ENCODE measurements around the gene IQGAP2.

IQGAP2 gene

DNA sequence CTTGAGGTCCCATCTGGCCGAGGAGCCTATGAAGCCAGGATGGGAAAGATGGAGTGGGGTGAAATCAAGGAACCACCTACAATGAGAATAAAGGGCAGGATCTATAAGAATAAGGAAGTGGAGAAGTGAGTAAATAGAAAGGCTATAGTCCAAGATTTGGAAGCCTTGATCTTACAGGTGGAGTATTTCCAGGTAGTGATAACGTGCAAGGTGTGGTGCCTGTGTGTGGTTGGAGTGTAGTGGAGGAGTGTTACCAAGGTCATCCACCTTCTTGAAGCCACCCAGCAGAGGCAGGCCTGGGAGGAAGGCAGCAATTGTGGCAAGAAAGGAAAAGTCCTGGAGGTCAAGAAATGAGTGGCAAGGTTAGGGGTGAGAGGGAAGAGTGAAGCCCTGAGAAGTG lies 72.9 kb downstream of the IQGAP2 start:
- H3K4me3 ChIP-seq (ENCODE audit: low read length in 2 of 2) = no peak overlapping the region
- H2AK5ac ChIP-seq (ENCODE audit: low read depth, low read length) = no peak overlapping the region
- H3K27ac ChIP-seq (replicated peaks; ENCODE audit: low read length) = no peak overlapping the region
- peaks cover 6 to 11% of the 10 kb centered on the region in 2 donors for H3K4me1 ChIP-seq (ENCODE audit: control insufficient read depth in 2 of 2, insufficient read depth in 1 of 2, low read depth in 1 of 2, low read length in 2 of 2)
- no peaks in the 10 kb centered on the region for H3K27me3 ChIP-seq (ENCODE audit: control insufficient read depth in 3 of 3, insufficient read depth in 3 of 3, low read depth in 1 of 3, low read length in 3 of 3)
- H3K23ac ChIP-seq (ENCODE audit: low read depth, low read length, poor library complexity) = no peak overlapping the region
- H2BK12ac ChIP-seq (ENCODE audit: low read length) = no peak overlapping the region
- H3K9ac ChIP-seq (ENCODE audit: low read depth, low read length, poor library complexity) = no peak overlapping the region
- no peaks in the 10 kb centered on the region for H3K9me3 ChIP-seq (replicated peaks in 1 of 2; ENCODE audit: control insufficient read depth in 2 of 2, insufficient read depth in 1 of 2, low read depth in 1 of 2, low read length in 2 of 2)
- no peak overlapping the region for H2AFZ ChIP-seq (ENCODE audit: low read length)
- no peak for DNase-seq (ENCODE audit: low spot score)
- H3K4me2 ChIP-seq (ENCODE audit: insufficient read depth, low read length, poor library complexity, severe bottlenecking) = no peak overlapping the region
- no peaks in the 10 kb centered on the region for H3K79me1 ChIP-seq (ENCODE audit: low read depth, low read length)
- H3K18ac ChIP-seq (ENCODE audit: low read length) = no peak overlapping the region
- H2BK15ac ChIP-seq (ENCODE audit: low read length) = no peak overlapping the region
- H4K91ac ChIP-seq (ENCODE audit: low read depth, low read length, poor library complexity) = no peak overlapping the region
- no CpG with 5 or more reads among the region's 2 CpGs for WGBS, 2 donors (ENCODE audit: extremely low coverage in 2 of 2, insufficient read length in 2 of 2, insufficient replicate concordance in 1 of 2)
- no peaks in the 10 kb centered on the region for H3K36me3 ChIP-seq (replicated peaks in 1 of 2; ENCODE audit: control insufficient read depth in 2 of 2, insufficient read depth in 2 of 2, low read length in 2 of 2)
- H2BK5ac ChIP-seq (ENCODE audit: low read length) = no peak overlapping the region
- no peak overlapping the region for H3K14ac ChIP-seq (ENCODE audit: low read length)
- no peak overlapping the region for H4K8ac ChIP-seq (ENCODE audit: low read depth, low read length)
- no peak overlapping the region for H3K4ac ChIP-seq (ENCODE audit: low read length)
- no peak overlapping the region for H2BK120ac ChIP-seq (ENCODE audit: low read depth, low read length)

DNA sequence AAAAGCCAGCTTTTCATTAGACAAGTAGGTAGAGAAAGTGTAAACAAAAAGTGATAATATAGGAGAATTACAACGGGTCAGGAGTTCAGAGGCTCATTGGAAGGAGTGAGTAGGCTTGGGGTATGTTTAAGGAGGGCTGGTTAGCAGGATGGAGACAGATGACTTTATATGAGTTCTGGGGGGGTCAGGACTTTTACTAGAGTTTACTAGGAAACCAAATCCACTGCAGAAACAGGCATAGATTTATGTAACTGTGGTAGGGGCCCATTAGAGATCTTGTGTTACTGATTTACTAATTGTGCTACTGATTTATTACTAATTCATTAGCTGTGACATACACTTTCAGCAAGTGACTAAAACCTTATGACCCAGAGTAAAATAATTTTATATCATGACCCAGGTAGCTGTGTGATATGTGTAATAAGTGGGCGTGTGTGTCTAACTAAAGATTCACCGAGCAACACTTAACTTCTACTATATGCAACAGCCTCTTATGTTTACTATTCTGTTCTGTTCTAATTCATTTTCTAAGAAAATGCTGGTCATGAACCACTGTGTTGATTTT lies 73.5 kb downstream of the IQGAP2 start:
- Histone ChIP-seq H2BK120ac (ENCODE audit: low read depth, low read length) (no peak overlapping the region), H3K4me2 (ENCODE audit: insufficient read depth, low read length, poor library complexity, severe bottlenecking) (no peak overlapping the region), H3K36me3 (replicated peaks in 1 of 2; ENCODE audit: control insufficient read depth in 2 of 2, insufficient read depth in 2 of 2, low read length in 2 of 2) (no peaks in the 10 kb centered on the region), H3K27me3 (ENCODE audit: control insufficient read depth in 3 of 3, insufficient read depth in 3 of 3, low read depth in 1 of 3, low read length in 3 of 3) (no peaks in the 10 kb centered on the region), H3K23ac (ENCODE audit: low read depth, low read length, poor library complexity) (no peak overlapping the region), H3K27ac (replicated peaks; ENCODE audit: low read length) (no peak overlapping the region), H3K18ac (ENCODE audit: low read length) (no peak overlapping the region), H2BK12ac (ENCODE audit: low read length) (no peak overlapping the region), H2AK5ac (ENCODE audit: low read depth, low read length) (no peak overlapping the region), H3K9me3 (replicated peaks in 1 of 2; ENCODE audit: control insufficient read depth in 2 of 2, insufficient read depth in 1 of 2, low read depth in 1 of 2, low read length in 2 of 2) (no peaks in the 10 kb centered on the region), H4K91ac (ENCODE audit: low read depth, low read length, poor library complexity) (no peak overlapping the region), H4K8ac (ENCODE audit: low read depth, low read length) (no peak overlapping the region), H3K4ac (ENCODE audit: low read length) (no peak overlapping the region), H3K4me1 (ENCODE audit: control insufficient read depth in 2 of 2, insufficient read depth in 1 of 2, low read depth in 1 of 2, low read length in 2 of 2) (peaks cover 6 to 11% of the 10 kb centered on the region in 2 donors), H3K4me3 (ENCODE audit: low read length in 2 of 2) (no peak overlapping the region), H2AFZ (ENCODE audit: low read length) (no peak overlapping the region), H2BK5ac (ENCODE audit: low read length) (no peak overlapping the region), H3K14ac (ENCODE audit: low read length) (no peak overlapping the region), H3K79me1 (ENCODE audit: low read depth, low read length) (no peaks in the 10 kb centered on the region), H3K9ac (ENCODE audit: low read depth, low read length, poor library complexity) (no peak overlapping the region), H2BK15ac (ENCODE audit: low read length) (no peak overlapping the region)
- DNase-seq (ENCODE audit: low spot score) = no peak
- no CpG with 5 or more reads among the region's 3 CpGs for WGBS, 2 donors (ENCODE audit: extremely low coverage in 2 of 2, insufficient read length in 2 of 2, insufficient replicate concordance in 1 of 2)

GRCh38 chr5:76477061-76477460 lies 74.0 kb downstream of the IQGAP2 start:
- no peak overlapping the region for H3K18ac ChIP-seq (ENCODE audit: low read length)
- H4K8ac ChIP-seq (ENCODE audit: low read depth, low read length) = no peak overlapping the region
- no peak overlapping the region for H2BK120ac ChIP-seq (ENCODE audit: low read depth, low read length)
- DNase-seq (ENCODE audit: low spot score) = no peak
- no peaks in the 10 kb centered on the region for H3K36me3 ChIP-seq (replicated peaks in 1 of 2; ENCODE audit: control insufficient read depth in 2 of 2, insufficient read depth in 2 of 2, low read length in 2 of 2)
- H3K9ac ChIP-seq (ENCODE audit: low read depth, low read length, poor library complexity) = no peak overlapping the region
- no peak overlapping the region for H3K4me2 ChIP-seq (ENCODE audit: insufficient read depth, low read length, poor library complexity, severe bottlenecking)
- peaks cover 6 to 11% of the 10 kb centered on the region in 2 donors for H3K4me1 ChIP-seq (ENCODE audit: control insufficient read depth in 2 of 2, insufficient read depth in 1 of 2, low read depth in 1 of 2, low read length in 2 of 2)
- H4K91ac ChIP-seq (ENCODE audit: low read depth, low read length, poor library complexity) = no peak overlapping the region
- H3K23ac ChIP-seq (ENCODE audit: low read depth, low read length, poor library complexity) = no peak overlapping the region
- no peaks in the 10 kb centered on the region for H3K79me1 ChIP-seq (ENCODE audit: low read depth, low read length)
- no peak overlapping the region for H2AK5ac ChIP-seq (ENCODE audit: low read depth, low read length)
- no peak overlapping the region for H3K14ac ChIP-seq (ENCODE audit: low read length)
- H3K27me3 ChIP-seq (ENCODE audit: control insufficient read depth in 3 of 3, insufficient read depth in 3 of 3, low read depth in 1 of 3, low read length in 3 of 3) = no peaks in the 10 kb centered on the region
- H2AFZ ChIP-seq (ENCODE audit: low read length) = no peak overlapping the region
- no peak overlapping the region for H2BK12ac ChIP-seq (ENCODE audit: low read length)
- no CpG with 5 or more reads among the region's 2 CpGs for WGBS, 2 donors (ENCODE audit: extremely low coverage in 2 of 2, insufficient read length in 2 of 2, insufficient replicate concordance in 1 of 2)
- H3K9me3 ChIP-seq (replicated peaks in 1 of 2; ENCODE audit: control insufficient read depth in 2 of 2, insufficient read depth in 1 of 2, low read depth in 1 of 2, low read length in 2 of 2) = no peaks in the 10 kb centered on the region
- no peak overlapping the region for H2BK15ac ChIP-seq (ENCODE audit: low read length)
- H3K4ac ChIP-seq (ENCODE audit: low read length) = no peak overlapping the region
- no peak overlapping the region for H2BK5ac ChIP-seq (ENCODE audit: low read length)
- H3K27ac ChIP-seq (replicated peaks; ENCODE audit: low read length) = no peak overlapping the region
- H3K4me3 ChIP-seq (ENCODE audit: low read length in 2 of 2) = no peak overlapping the region

DNA sequence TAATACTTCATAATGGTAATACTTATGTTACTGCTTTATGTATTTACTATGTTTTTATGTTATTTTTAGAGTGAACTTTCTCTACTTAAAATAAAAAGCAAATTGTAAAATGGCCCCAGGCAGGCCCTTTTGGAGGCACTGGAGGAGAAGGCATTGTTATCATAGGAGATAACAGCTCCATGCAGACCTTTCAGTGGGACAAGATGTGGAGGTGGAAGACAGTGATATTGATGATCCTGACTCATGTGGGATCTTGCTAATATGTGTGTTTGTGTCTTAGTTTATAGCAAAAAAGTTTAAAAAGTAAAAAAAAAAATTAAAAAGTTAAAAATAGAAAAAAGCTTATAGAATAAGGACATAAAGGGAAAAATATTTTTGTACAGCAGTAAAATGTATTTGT lies 74.5 kb downstream of the IQGAP2 start:
- H2BK12ac ChIP-seq (ENCODE audit: low read length) = no peak overlapping the region
- no peak overlapping the region for H3K4me3 ChIP-seq (ENCODE audit: low read length in 2 of 2)
- no peak overlapping the region for H3K18ac ChIP-seq (ENCODE audit: low read length)
- H3K4me1 ChIP-seq (ENCODE audit: control insufficient read depth in 2 of 2, insufficient read depth in 1 of 2, low read depth in 1 of 2, low read length in 2 of 2) = peaks cover 6 to 11% of the 10 kb centered on the region in 2 donors
- DNase-seq (ENCODE audit: low spot score) = no peak
- no peaks in the 10 kb centered on the region for H3K9me3 ChIP-seq (replicated peaks in 1 of 2; ENCODE audit: control insufficient read depth in 2 of 2, insufficient read depth in 1 of 2, low read depth in 1 of 2, low read length in 2 of 2)
- no peak overlapping the region for H3K9ac ChIP-seq (ENCODE audit: low read depth, low read length, poor library complexity)
- no peak overlapping the region for H2AK5ac ChIP-seq (ENCODE audit: low read depth, low read length)
- H2BK15ac ChIP-seq (ENCODE audit: low read length) = no peak overlapping the region
- no peak overlapping the region for H3K4me2 ChIP-seq (ENCODE audit: insufficient read depth, low read length, poor library complexity, severe bottlenecking)
- H3K4ac ChIP-seq (ENCODE audit: low read length) = no peak overlapping the region
- H3K14ac ChIP-seq (ENCODE audit: low read length) = no peak overlapping the region
- H2AFZ ChIP-seq (ENCODE audit: low read length) = no peak overlapping the region
- no peaks in the 10 kb centered on the region for H3K27me3 ChIP-seq (ENCODE audit: control insufficient read depth in 3 of 3, insufficient read depth in 3 of 3, low read depth in 1 of 3, low read length in 3 of 3)
- H4K8ac ChIP-seq (ENCODE audit: low read depth, low read length) = no peak overlapping the region
- H3K36me3 ChIP-seq (replicated peaks in 1 of 2; ENCODE audit: control insufficient read depth in 2 of 2, insufficient read depth in 2 of 2, low read length in 2 of 2) = no peaks in the 10 kb centered on the region
- no peaks in the 10 kb centered on the region for H3K79me1 ChIP-seq (ENCODE audit: low read depth, low read length)
- no peak overlapping the region for H4K91ac ChIP-seq (ENCODE audit: low read depth, low read length, poor library complexity)
- H2BK120ac ChIP-seq (ENCODE audit: low read depth, low read length) = no peak overlapping the region
- no peak overlapping the region for H2BK5ac ChIP-seq (ENCODE audit: low read length)
- H3K27ac ChIP-seq (replicated peaks; ENCODE audit: low read length) = no peak overlapping the region
- H3K23ac ChIP-seq (ENCODE audit: low read depth, low read length, poor library complexity) = no peak overlapping the region

All from neuronal stem cell (in vitro differentiated cells).